Transverse colon (tissue), 4 donors: Measurements from ENCODE around the gene FMO4. TPM values are rescaled to one million over a fixed set of nuclear protein-coding genes. Genes with fewer than 3 reads are reported as not detected.
"Not testable (repeated sequence)": the region's sequence is repeated elsewhere in the genome, so short reads cannot be mapped to it uniquely, and the experiment has no call there.

ENCODE experiments used
- DNase-seq: peaks from one replicate; pipeline ENCODE4 v3.0.0-alpha.2; 2019
- H3K27ac ChIP-seq, 4 donors: fragments of 200-600 bp; sonication (generic); 2 replicates each; pipeline ENCODE4 v1.5.1; 2016 to 2018; ENCODE audit warnings: inconsistent platforms in 4 of 4
- H3K27me3 ChIP-seq: fragments of 200-600 bp; sonication (generic); 2 replicates; pipeline ENCODE4 v1.5.1; 2017; ENCODE audit warnings: inconsistent platforms
- H3K36me3 ChIP-seq, 4 donors: fragments of 200-600 bp; sonication (generic); 2 replicates each; pipeline ENCODE4 v1.5.1; 2017 to 2019; ENCODE audit warnings: inconsistent platforms in 4 of 4
- H3K4me1 ChIP-seq, 4 donors: fragments of 200-600 bp; sonication (generic); 2 replicates each; pipeline ENCODE4 v1.5.1; 2017 to 2020; ENCODE audit warnings: inconsistent platforms in 4 of 4
- H3K4me3 ChIP-seq, 4 donors: fragments of 200-600 bp; sonication (generic); 1 replicate in 1 of 4; 2 replicates in 3 of 4; pipeline versions ENCODE4 v1.5.1 to v1.6.1; 2017 to 2019; ENCODE audit warnings: inconsistent platforms in 4 of 4
- H3K9me3 ChIP-seq, 2 donors: fragments of 200-600 bp; sonication (generic); 2 replicates each; pipeline ENCODE4 v1.5.1; 2017 to 2019; ENCODE audit warnings: inconsistent platforms in 2 of 2
- CTCF ChIP-seq, 5 experiments: fragments of 200-600 bp in 3 of 5; fragments of 450-650 bp in 2 of 5; sonication (generic) in 3 of 5; IDR thresholded peaks; 1 replicate in 2 of 5; 2 replicates in 3 of 5; pipeline ENCODE4 v1.5.1; 2016 to 2017; ENCODE audit warnings: antibody characterized with exemption in 5 of 5, inconsistent platforms in 3 of 5, mild to moderate bottlenecking in 2 of 5, moderate library complexity in 1 of 5
- EP300 ChIP-seq: sonication (generic); formaldehyde crosslinking; IDR thresholded peaks from one replicate; pipeline ENCODE4 v1.6.1; 2017; ENCODE audit warnings: antibody characterized with exemption, low read depth
- POLR2A ChIP-seq: fragments of 450-650 bp; IDR thresholded peaks from one replicate; pipeline ENCODE4 v1.6.1; 2016; ENCODE audit warnings: antibody characterized with exemption, mild to moderate bottlenecking, moderate library complexity
- POLR2AphosphoS5 ChIP-seq, 3 donors: sonication (generic); formaldehyde crosslinking; IDR thresholded peaks; one replicate each; pipeline ENCODE4 v1.6.1; 2016; ENCODE audit warnings: antibody characterized with exemption in 3 of 3
- WGBS, 2 donors: methylation state at CpG; one replicate each; pipeline ENCODE4 v1.1.5; 2018; ENCODE audit warnings: low coverage in 1 of 2; 5-methylcytosine and 5-hydroxymethylcytosine counted together
- in situ Hi-C, 4 donors: fragments of 200-750 bp; cut with MboI; loops; one replicate each; pipeline versions ENCODE4 v1.15.0 to v1.15.1; 2017; ENCODE audit warnings: low sequenced_read_pairs in 3 of 4, low pct_ligation_motif_present in 1 of 4, low pct_unique_long_range_greater_than_20kb in 1 of 4
- intact Hi-C: fragments of 100-400 bp; cut with DNase I; formaldehyde crosslinking; loops from one replicate; pipeline ENCODE4 v1.15.1; 2023; ENCODE audit warnings: low total_unique reads
- total RNA-seq, 4 donors: library from RNA; depleted of rRNA; stranded (reverse); fragments of >200 nt; gene quantifications; one replicate each; pipeline ENCODE4 v1.1.0, GENCODE V29; 2016

Gene FMO4
- total RNA-seq, 4 donors from 2014 or later: 1.00 to 178 (median 17.6) TPM

DNA sequence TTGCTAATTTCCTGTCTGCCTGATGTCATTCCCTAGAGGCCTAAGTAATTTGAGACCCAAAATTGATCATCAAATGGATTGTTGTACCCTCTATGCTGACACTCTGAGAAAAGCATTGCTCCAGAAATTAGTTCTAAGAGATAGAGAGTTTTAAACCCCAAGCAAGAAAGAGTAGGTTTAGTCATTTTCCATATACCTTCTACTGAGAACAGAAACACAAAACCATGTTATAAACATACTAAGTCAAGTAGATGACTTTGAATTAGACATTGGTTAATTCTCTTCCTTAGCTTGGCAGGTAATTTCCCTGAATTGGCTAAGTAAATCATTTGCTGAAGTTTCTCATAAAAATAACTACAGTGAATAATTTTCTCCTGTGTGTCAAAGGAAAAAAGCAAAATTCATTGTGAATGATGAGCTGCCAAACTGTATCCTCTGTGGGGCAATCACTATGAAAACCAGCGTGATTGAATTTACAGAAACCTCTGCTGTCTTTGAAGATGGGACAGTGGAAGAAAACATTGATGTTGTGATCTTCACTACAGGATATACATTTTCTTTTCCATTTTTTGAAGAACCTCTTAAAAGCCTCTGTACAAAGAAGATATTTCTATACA lies 20.1 kb downstream of the FMO4 start:
- no peaks in the 10 kb centered on the region for H3K4me1 ChIP-seq
- no peaks in the 10 kb centered on the region for H3K9me3 ChIP-seq
- 90% methylated on average over 1 of the region's 1 CpG for WGBS, 2 donors
- H3K36me3 ChIP-seq: no peaks in the 10 kb centered on the region
- intact Hi-C loops: no loop called here
- no peak for TF ChIP-seq EP300
- TF ChIP-seq CTCF (IDR thresholded peaks at IDR 0.05): no peak
- no peak for TF ChIP-seq POLR2A
- no peak for TF ChIP-seq POLR2AphosphoS5 (IDR thresholded peaks at IDR 0.05)
- DNase-seq: no peak
- H3K27ac ChIP-seq: no peak overlapping the region
- no peak overlapping the region for H3K4me3 ChIP-seq
- in situ Hi-C loops: no loop called here
- no peaks in the 10 kb centered on the region for H3K27me3 ChIP-seq

DNA sequence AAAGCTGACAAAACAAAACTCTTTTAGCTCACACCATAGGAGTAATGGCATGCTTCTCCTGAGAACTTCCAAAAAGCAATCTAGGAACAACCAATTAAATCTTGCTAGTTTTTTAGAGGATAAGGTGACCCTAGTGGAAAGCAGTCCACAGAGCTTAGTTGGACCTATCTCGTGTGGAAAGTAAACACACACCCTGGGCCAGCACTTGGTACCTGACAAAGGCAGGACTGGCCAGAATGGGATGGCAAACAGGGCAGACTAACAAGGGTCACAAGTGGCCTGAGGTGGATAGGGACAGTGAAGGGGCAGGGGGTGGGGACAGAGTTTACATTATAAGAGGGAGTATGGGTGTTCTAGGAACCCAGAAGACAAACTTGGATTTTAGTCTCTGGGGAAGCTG lies 22.0 kb downstream of the FMO4 start:
- DNase-seq: no peak
- 0 to 39% methylated on average over 1 of the region's 1 CpG for WGBS, 2 donors
- no peaks in the 10 kb centered on the region for H3K27me3 ChIP-seq
- no peak overlapping the region for H3K4me3 ChIP-seq
- intact Hi-C loops: no loop called here
- H3K27ac ChIP-seq: no peak overlapping the region
- no peaks in the 10 kb centered on the region for H3K4me1 ChIP-seq
- H3K9me3 ChIP-seq: no peaks in the 10 kb centered on the region
- in situ Hi-C loops: no loop called here
- no peaks in the 10 kb centered on the region for H3K36me3 ChIP-seq
- TF ChIP-seq EP300 (no peak), POLR2AphosphoS5 (IDR thresholded peaks at IDR 0.05) (no peak), POLR2A (no peak), CTCF (IDR thresholded peaks at IDR 0.05) (no peak)

DNA sequence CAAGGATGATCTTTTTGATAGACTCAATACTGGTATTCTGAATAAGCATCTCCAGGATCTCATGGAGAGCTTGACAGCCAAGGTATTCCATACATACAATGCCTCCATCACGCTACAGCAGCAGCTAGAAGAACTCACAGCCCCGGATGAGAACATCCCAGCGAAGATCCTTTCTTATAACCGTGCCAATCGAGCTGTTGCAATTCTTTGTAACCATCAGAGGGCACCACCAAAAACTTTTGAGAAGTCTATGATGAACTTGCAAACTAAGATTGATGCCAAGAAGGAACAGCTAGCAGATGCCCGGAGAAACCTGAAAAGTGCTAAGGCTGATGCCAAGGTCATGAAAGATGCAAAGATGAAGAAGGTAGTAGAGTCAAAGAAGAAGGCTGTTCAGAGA lies 25.4 kb downstream of the FMO4 start:
- H3K9me3 ChIP-seq, DNase-seq, in situ Hi-C loops, H3K27me3 ChIP-seq, H3K27ac ChIP-seq, H3K36me3 ChIP-seq, H3K4me3 ChIP-seq, H3K4me1 ChIP-seq, intact Hi-C loops: not testable (repeated sequence)
- 95 to 100% methylated on average over 1 to 6 of the region's 6 CpGs for WGBS, 2 donors

DNA sequence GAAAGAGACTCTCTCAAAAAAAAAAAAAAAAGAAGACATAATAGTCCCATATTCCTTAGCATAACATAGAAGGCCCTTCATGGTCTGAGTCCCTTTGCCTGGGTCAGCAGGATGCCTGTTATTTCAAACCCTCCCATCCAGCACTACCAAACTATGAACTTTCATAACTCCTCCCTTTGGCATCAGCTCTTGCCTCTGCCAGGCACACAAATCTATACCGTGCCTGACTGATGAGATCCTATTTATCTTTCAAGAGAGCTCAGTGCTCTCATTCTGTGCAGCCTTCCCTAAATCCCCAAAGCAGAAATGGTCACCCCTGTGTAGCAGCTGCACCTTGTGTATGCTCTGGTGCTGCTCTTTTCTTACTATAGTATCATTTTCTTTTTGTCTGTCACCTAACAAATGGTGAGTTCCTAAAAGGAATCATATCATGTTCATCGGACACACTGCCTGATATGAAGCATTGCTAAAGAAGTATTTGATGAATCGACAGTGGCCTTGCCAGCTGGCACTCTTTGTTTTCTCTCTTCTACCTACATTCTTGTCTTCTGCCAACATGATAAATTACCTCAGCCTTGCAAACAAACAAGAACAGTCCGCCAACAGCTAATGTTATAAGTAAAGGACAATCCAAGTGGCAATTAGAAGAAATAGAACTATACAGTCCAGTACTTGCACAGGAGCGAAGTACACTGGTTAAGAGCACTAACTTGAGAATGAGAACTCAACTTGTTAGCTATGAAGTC lies 29.9 kb downstream of the FMO4 start:
- in situ Hi-C loops: no loop called here
- H3K36me3 ChIP-seq: no peaks in the 10 kb centered on the region
- WGBS, 2 donors: 95% methylated on average over 3 to 5 of the region's 5 CpGs
- TF ChIP-seq POLR2AphosphoS5 (IDR thresholded peaks at IDR 0.05) (no peak), EP300 (no peak), POLR2A (no peak), CTCF (IDR thresholded peaks at IDR 0.05) (no peak)
- H3K27ac ChIP-seq: no peak overlapping the region
- no peaks in the 10 kb centered on the region for H3K4me1 ChIP-seq
- DNase-seq: no peak
- H3K9me3 ChIP-seq: no peaks in the 10 kb centered on the region
- no peaks in the 10 kb centered on the region for H3K27me3 ChIP-seq
- intact Hi-C loops: no loop called here
- H3K4me3 ChIP-seq: no peak overlapping the region
